ENCODE measurements around the gene COA7.
"Not testable (repeated sequence)": the region's sequence is repeated elsewhere in the genome, so short reads cannot be mapped to it uniquely, and the experiment has no call there.

COA7 gene

GRCh38 chr1:52706136-52706670 lies 8.1 kb upstream of the COA7 start:
- DNase-seq (ENCODE audit: low read depth in 1 of 2, low spot score in 1 of 2) = no peak

- DNase-seq (ENCODE audit: low read depth in 1 of 2, low spot score in 1 of 2) = peak; percentile 52 to 56
These were observed 5.0 kb upstream of the COA7 start for GRCh38 chr1:52702886-52703787.

- no peak for DNase-seq (ENCODE audit: low read depth in 1 of 2, low spot score in 1 of 2)
These were observed 2.5 kb downstream of the COA7 start for GRCh38 chr1:52695627-52696026.

DNA sequence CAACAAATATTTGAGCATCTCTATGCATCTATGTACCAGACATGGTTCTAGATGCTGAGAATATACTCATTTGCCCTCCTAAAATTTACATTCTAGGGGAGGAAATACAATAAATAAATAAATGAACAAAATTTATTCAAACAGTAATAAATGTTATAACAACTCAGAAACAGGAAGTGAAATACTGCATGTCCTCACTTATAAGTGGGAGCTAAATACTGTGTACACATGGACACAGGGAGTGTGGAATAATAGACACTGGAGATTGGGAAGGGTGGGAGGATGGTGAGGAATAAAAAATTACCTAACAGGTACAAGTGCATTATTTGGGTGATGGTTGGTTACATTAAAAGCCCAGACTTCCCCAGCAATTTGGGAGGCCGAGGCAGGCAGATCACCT lies 4.3 kb downstream of the COA7 start:
- no peak for DNase-seq (ENCODE audit: low read depth in 1 of 2, low spot score in 1 of 2)

DNA sequence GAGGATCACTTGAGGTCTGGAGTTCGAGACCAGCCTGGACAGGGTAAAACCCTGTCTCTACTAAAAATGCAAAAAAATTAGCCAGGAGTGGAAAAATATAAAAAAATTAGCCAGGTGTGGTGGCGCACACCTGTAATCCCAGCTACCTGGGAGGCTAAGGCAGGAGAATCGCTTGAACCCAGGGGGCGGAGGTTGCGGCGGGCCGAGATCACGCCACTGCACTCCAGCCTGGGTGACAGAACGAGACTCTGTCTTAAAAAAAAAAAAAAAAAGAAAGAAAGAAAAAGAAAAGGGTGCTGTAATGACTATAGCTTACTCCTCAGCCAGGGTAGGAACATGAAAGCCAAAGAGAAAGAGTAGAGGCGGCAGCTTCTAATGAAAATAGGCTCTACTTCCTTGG lies 4.8 kb downstream of the COA7 start:
- not testable (repeated sequence) for DNase-seq (ENCODE audit: low read depth in 1 of 2, low spot score in 1 of 2)

DNA sequence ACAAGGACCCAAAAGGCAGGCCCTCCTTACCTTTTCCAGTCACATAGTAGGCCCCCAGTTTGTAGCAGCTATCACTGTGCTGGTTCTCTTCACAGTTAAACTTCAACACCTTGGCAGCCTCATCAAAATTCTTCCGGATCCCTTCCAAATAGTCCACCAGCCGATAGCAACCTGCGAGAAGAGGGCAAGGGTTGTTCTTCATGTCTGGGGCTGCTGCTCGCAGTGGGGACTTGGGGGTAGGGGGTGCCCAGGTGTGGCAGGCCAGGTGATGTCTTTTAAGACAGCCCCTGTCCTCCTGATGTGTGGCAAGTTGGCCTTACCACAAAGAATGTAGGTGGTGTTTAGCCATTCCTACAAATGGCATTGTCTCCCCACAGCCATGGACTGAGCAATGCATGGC lies 5.5 kb downstream of the COA7 start:
- DNase-seq (ENCODE audit: low read depth in 1 of 2, low spot score in 1 of 2) = no peak

DNA sequence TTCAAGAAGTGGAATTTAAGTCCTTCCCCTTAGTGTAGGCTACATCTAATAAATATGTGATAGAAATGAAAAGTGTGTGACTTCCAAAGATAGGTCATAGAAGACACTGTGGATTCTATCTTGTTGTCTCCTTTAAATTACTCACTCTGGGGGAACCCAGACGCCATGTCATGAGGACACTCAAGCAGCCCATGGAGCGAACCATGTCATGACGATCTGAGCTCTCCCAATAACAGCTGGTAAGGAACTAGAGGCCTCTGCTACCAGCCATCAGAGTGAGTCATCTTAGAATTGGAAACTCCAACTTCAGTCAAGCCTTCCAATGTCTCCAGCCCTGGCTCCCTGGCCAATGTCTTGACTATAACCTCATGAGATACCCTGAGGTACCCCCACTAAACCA lies 6.3 kb downstream of the COA7 start:
- no peak for DNase-seq (ENCODE audit: low read depth in 1 of 2, low spot score in 1 of 2)

- DNase-seq (ENCODE audit: low read depth in 1 of 2, low spot score in 1 of 2) = no peak
These were observed 11.3 kb downstream of the COA7 start for GRCh38 chr1:52686830-52687229.

DNA sequence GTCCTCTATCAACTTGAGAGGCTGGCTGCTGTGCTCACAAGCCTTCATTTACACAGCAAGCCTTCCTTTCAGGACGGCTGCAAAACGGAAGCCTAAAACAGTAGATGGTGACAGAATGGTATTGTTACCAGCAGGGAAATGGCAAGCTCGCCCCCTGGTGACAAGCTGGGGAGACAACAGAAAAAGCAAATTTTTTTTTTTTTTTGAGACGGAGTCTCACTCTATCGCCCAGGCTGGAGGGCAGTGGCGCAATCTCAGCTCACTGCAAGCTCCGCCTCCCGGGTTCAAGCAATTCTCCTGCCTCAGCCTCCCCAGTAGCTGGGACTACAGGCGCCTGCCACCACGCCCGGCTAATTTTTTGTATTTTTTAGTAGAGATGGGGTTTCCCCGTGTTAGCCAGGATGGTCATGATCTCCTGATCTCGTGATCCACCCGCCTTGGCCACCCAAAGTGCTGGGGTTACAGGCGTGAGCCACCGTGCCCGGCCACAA lies 11.8 kb downstream of the COA7 start:
- DNase-seq (ENCODE audit: low read depth in 1 of 2, low spot score in 1 of 2) = peak; percentile 54 to 55

- DNase-seq (ENCODE audit: low read depth in 1 of 2, low spot score in 1 of 2) = no peak
These were observed 13.6 kb downstream of the COA7 start for GRCh38 chr1:52684545-52684944.

DNA sequence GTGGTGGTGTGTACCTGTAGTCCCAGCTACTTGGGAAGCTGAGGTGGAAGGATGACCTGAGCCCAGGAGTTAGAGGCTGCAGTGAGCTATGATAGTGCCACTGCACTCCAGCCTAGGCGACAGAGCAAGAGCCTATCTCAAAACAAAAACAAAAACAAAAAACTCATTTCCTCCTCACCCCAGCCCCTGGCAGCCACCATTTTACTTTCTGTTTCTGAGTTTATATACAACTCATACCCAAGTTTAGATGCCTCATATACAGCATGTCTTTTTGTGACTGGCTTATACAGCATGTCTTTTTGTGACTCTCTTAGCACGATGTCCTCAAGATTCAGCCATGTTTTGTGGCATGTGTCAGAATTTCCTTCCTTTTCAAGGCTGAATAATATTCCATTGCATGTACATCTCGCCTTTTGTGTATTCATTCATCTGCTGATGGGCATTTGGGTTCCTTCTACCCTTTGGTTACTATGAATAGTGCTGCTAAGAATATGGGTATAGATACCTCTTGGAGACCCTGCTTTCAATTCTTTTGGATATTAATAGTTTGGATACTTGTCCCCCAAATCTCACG lies 14.7 kb downstream of the COA7 start:
- no peak for DNase-seq (ENCODE audit: low read depth in 1 of 2, low spot score in 1 of 2)

DNA sequence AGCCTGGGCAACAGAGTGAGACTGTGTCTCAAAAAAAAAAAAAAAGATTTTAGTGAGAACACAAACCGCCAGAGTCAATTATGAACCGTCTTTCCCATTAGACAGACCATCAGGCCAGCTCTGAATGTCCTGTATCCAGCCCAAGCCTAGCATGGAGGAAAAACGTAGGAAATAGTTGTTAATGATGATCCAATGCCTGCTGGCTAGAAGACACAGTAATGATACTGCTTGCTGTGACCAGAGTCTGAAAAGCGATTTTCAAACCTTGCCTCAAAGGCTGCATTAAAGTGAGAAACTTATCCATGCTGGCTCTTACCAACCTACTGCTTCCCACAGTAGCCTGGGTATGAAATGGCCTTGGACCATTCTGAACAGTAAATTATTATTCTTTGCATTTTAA lies 17.0 kb downstream of the COA7 start:
- no peak for DNase-seq (ENCODE audit: low read depth in 1 of 2, low spot score in 1 of 2)

DNA sequence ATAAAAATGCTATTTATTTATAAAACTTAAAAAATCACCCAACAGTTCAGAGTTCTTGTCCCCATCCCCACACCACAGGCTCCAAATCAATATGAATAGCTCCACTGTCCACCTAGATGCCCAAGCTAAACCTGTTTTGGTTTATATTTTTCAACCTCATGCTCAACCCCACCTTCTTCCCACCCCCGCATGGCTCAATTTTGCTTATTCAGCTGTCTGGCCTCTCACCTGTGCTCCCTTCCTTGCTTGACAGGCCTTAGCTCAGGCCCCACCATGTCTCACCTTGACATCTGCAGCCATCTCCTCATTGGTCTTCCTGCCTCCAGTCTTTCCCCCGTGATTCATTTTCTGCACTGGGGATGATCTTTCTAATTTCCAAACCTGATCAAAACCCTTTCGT lies 17.8 kb downstream of the COA7 start:
- DNase-seq (ENCODE audit: low read depth in 1 of 2, low spot score in 1 of 2) = no peak

DNA sequence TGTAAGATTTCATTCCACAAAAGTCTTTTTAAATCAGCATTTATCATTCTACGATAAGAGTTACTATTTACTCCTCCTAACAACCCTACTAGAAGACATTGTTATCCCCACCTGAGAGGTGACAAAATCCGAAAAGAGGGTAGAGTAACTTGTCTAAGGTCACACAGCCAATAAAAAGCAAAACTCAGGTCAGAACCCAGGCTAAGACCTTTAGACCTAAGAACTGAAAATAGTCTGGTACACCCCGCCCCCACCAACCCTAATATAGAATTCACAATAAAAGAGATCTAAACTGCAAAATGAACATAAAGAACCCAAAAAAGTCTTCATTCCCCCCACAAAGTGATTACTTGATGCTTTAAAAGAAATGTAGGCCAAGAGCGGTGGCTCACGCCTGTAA lies 18.6 kb downstream of the COA7 start:
- DNase-seq (ENCODE audit: low read depth in 1 of 2, low spot score in 1 of 2) = no peak

DNA sequence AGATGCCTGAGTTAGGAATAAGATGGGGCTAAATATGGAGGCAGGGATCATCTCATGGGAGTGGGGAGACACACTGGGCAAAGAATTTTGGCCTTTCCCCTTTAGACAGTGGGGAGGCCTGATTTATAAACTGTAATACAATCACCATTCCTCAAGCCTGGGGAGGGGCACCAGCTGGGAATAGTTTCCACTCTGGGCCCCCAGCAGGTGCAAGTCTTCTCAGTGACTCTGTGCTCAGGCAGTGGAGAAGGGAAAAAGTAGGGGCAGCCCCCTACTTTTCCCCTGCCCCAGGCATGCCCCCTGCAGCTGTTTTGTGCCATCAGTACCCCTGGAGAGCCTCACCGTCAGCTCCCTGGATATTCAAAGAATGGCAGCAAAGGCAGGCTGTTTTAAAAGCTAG lies 19.1 kb downstream of the COA7 start:
- no peak for DNase-seq (ENCODE audit: low read depth in 1 of 2, low spot score in 1 of 2)

- no peak for DNase-seq (ENCODE audit: low read depth in 1 of 2, low spot score in 1 of 2)
These were observed 20.9 kb downstream of the COA7 start for GRCh38 chr1:52677076-52677806.

DNA sequence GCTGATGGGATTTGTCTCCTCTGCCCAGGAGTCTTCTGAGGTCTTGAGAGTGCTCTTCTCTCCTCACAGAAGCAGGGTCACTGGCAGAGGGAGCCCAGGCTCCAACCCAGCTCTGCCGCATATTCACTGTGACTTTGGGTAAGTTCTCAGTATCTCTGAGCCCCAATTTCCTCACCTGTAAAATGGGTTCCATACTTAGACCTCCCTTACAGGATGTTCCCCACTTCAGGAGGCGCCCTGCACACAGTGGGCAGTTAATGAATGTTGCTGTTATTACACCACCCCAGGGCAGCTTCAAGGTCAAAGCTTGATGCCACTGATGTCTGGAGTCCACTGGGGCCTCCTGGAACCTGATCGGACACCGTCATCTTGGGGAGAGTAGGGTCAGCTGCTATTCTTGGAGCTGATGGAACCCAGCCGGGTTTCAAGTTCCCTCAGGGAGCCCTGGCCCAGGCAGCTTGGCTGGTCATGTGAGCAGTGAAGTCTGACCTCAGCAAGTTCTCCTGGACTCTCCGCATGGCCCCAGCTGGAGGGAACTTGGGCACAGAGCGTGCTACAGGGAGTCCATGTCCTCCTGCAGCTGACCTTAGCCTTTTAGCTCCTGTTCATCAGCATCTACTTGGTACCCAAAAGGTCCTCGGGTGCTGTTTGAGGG lies 21.8 kb downstream of the COA7 start:
- no peak for DNase-seq (ENCODE audit: low read depth in 1 of 2, low spot score in 1 of 2)

DNA sequence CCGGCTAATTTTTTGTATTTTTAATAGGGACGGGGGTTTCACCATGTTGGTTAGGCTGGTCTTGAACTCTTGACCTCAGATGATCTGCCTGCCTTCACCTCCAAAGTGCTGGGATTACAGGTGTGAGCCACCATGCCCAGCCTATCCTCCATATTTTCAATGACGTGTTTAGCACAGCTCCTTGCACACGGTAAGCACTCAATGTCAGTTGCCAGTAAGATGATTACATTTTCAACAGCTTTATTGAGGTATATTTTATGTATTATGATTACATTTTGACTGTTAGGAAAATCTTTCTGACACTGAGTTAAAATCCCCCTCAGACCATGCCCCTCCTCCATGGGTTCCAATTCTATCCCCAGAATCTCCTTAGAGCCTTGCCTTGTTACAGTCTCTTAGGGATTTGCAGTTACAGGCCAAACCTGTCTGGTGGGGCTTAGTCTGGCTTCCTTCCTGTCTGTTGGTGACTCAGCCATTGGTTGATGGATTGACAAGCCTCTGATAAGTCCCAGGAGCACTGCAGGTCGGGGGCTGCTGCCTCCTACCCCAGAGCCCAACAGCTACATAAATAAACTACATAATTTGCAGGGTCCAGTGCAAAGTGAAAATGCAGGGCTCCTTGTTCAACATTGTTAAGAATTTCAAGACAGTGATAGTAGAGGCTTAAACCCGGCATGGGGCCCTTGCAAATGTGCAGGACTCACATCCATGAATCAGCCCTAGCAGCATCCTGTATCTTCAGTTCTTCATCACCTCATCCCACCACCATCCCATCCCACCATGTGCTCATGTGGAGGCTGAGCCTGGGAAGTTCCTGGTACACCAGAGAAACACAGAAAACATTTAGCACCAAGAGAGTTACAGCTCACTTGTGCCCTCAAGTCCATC lies 23.4 kb downstream of the COA7 start:
- DNase-seq (ENCODE audit: low read depth in 1 of 2, low spot score in 1 of 2) = no peak

DNA sequence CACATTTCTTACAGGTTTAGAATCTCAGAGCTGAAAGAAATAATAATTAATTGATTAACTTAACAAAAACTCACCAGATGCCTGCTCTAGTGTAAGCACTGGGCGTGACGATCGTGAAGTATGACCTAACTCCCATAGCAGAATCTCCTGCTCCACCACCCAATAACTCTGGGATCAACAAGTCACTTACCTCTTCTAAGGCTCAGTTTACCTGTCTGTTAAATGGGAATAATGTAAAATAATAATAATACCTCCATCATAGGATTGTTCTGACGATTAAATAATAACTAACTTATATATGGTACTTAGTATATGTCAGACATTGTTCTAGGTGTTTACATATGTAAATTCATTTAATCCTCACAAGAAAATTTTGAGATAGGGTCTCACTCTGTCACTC lies 24.6 kb downstream of the COA7 start:
- DNase-seq (ENCODE audit: low read depth in 1 of 2, low spot score in 1 of 2) = no peak

DNA sequence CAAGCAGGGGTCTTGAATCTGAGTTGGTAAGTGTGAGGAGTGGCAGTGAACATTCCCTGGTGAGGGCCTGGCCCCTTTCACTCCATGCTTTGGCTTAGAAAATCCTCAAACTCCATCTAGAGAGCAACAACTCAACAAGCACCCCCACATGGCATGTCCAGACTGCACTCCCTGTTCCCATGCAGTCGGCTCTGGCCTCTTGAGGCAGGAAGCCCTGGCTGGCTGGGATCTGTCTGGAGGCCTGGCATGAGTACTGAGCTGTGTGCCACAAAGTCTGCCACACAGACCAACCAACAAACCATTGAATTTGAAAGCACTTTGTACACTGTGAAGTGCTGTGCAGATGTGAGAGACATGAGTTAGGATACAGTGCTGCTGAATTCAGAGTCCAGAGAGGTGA lies 25.2 kb downstream of the COA7 start:
- DNase-seq (ENCODE audit: low read depth in 1 of 2, low spot score in 1 of 2) = no peak

All from stimulated activated CD4-positive, alpha-beta T cell treated with anti-CD3 and anti-CD28 coated beads, Interleukin-15, amount 100 ng/mL, for 1 hour (primary cell).